GM23338 (cell line): Measurements from ENCODE around the gene CADPS. TPM values are rescaled to one million over a fixed set of nuclear protein-coding genes. Genes with fewer than 3 reads are reported as not detected.

Source experiments
- ATAC-seq: fragments of 200-7000 bp; cut with Tn5 transposase; 3 replicates; pipeline ENCODE4 v1.9.1; 2020
- DNase-seq: peaks from one replicate; pipeline ENCODE4 v3.0.0-alpha.2; 2015; ENCODE audit warnings: low spot score
- H2AFZ ChIP-seq: fragments of 200-600 bp; sonication (generic); 2 replicates; pipeline ENCODE4 v1.8.0; 2016; ENCODE audit warnings: antibody characterized with exemption, mild to moderate bottlenecking, moderate library complexity
- H3F3A ChIP-seq: fragments of 200-600 bp; sonication (generic); replicated peaks from 2 replicates; pipeline ENCODE4 v1.8.0; 2017; ENCODE audit warnings: antibody characterized with exemption, mixed run types, low read depth
- H3K27ac ChIP-seq: fragments of 200-600 bp; sonication (generic); 2 replicates; pipeline ENCODE4 v1.6.1; 2016; ENCODE audit warnings: low read depth
- H3K27me3 ChIP-seq: fragments of 200-600 bp; sonication (generic); 2 replicates; pipeline ENCODE4 v1.8.0; 2016; ENCODE audit warnings: mild to moderate bottlenecking, mixed run types, moderate library complexity; ENCODE audit not compliant: insufficient read depth
- H3K36me3 ChIP-seq: fragments of 200-600 bp; sonication (generic); 2 replicates; pipeline ENCODE4 v1.8.0; 2016; ENCODE audit warnings: mild to moderate bottlenecking; ENCODE audit not compliant: insufficient read depth
- H3K4me1 ChIP-seq: fragments of 200-600 bp; sonication (generic); 2 replicates; pipeline ENCODE4 v1.8.0; 2016; ENCODE audit warnings: mild to moderate bottlenecking, moderate library complexity; ENCODE audit not compliant: insufficient read depth
- H3K4me2 ChIP-seq: fragments of 200-600 bp; sonication (generic); 2 replicates; pipeline ENCODE4 v1.7.1; 2017; ENCODE audit warnings: mixed run types
- H3K4me3 ChIP-seq: fragments of 200-600 bp; sonication (generic); 2 replicates; pipeline ENCODE4 v1.6.1; 2016; ENCODE audit warnings: mixed run types
- H3K79me2 ChIP-seq: fragments of 200-600 bp; sonication (generic); replicated peaks from 2 replicates; pipeline ENCODE4 v1.8.0; 2017; ENCODE audit warnings: mild to moderate bottlenecking; ENCODE audit not compliant: insufficient read depth
- H3K9me2 ChIP-seq: fragments of 200-600 bp; sonication (generic); 2 replicates; pipeline ENCODE4 v1.8.0; 2017; ENCODE audit not compliant: insufficient read depth
- H4K20me1 ChIP-seq: fragments of 200-600 bp; sonication (generic); replicated peaks from 2 replicates; pipeline ENCODE4 v1.8.0; 2017; ENCODE audit warnings: mild to moderate bottlenecking; ENCODE audit not compliant: insufficient read depth
- H3K27ac Mint-ChIP-seq: 2 replicates; pipeline ENCODE4 v1.8.0; 2020; ENCODE audit warnings: inconsistent platforms, mild to moderate bottlenecking, moderate library complexity, mixed read lengths
- H3K27me3 Mint-ChIP-seq: 3 replicates; pipeline ENCODE4 v1.8.0; 2022; ENCODE audit warnings: low read depth, mild to moderate bottlenecking, moderate library complexity, mixed read lengths, inconsistent platforms; ENCODE audit not compliant: insufficient read depth, poor library complexity
- H3K36me3 Mint-ChIP-seq: 3 replicates; pipeline ENCODE4 v1.8.0; 2021; ENCODE audit warnings: low read depth, mild to moderate bottlenecking, inconsistent platforms, moderate library complexity, mixed read lengths
- H3K4me1 Mint-ChIP-seq: 3 replicates; pipeline ENCODE4 v1.8.0; 2020; ENCODE audit warnings: mild to moderate bottlenecking, inconsistent platforms, mixed read lengths
- H3K4me3 Mint-ChIP-seq: 3 replicates; pipeline ENCODE4 v1.8.0; 2021; ENCODE audit warnings: moderate library complexity, mild to moderate bottlenecking, inconsistent platforms, mixed read lengths
- H3K9me3 Mint-ChIP-seq: 3 replicates; pipeline ENCODE4 v1.8.0; 2020; ENCODE audit warnings: moderate library complexity, mild to moderate bottlenecking, inconsistent platforms, mixed read lengths
- CREB1 ChIP-seq: fragments of 250-450 bp; sonication (Bioruptor Pico); IDR thresholded peaks from 2 replicates; pipeline ENCODE4 v1.5.0; 2020; ENCODE audit warnings: low read depth, mild to moderate bottlenecking, moderate library complexity
- CTCF ChIP-seq, 2 experiments: fragments of 200-600 bp in 1 of 2; sonication (generic) in 1 of 2; conservative IDR thresholded peaks; 2 replicates each; pipeline versions ENCODE4 v1.5.1 to v1.6.1; 2016 to 2017; ENCODE audit warnings: antibody characterized with exemption in 2 of 2, low read depth in 2 of 2, mild to moderate bottlenecking in 2 of 2, moderate library complexity in 1 of 2
- ETS1 ChIP-seq: IDR thresholded peaks from 2 replicates; pipeline ENCODE4 v1.6.1; 2016; ENCODE audit warnings: antibody characterized with exemption
- EZH2 ChIP-seq: fragments of 200-600 bp; sonication (generic); IDR thresholded peaks from one replicate; pipeline ENCODE4 v1.8.0; 2017; ENCODE audit warnings: antibody characterized with exemption, mild to moderate bottlenecking, low read depth; ENCODE audit not compliant: unreplicated experiment
- EZH2phosphoT487 ChIP-seq: fragments of 200-600 bp; sonication (generic); IDR thresholded peaks from one replicate; pipeline ENCODE4 v1.8.1; 2018; ENCODE audit warnings: antibody characterized with exemption; ENCODE audit not compliant: unreplicated experiment
- JUNB ChIP-seq: IDR thresholded peaks from one replicate; pipeline ENCODE4 v1.6.1; 2016; ENCODE audit warnings: antibody characterized with exemption; ENCODE audit not compliant: unreplicated experiment
- NANOG ChIP-seq: IDR thresholded peaks from 2 replicates; pipeline ENCODE4 v1.6.1; 2016; ENCODE audit warnings: antibody characterized with exemption, borderline replicate concordance
- POLR2AphosphoS5 ChIP-seq: IDR thresholded peaks from 2 replicates; pipeline ENCODE4 v1.6.1; 2016; ENCODE audit warnings: antibody characterized with exemption, low read depth
- REST ChIP-seq: IDR thresholded peaks from one replicate; pipeline ENCODE4 v1.6.1; 2018; ENCODE audit warnings: antibody characterized with exemption; ENCODE audit not compliant: unreplicated experiment
- STAT1 ChIP-seq: IDR thresholded peaks from one replicate; pipeline ENCODE4 v1.6.1; 2016; ENCODE audit warnings: antibody characterized with exemption; ENCODE audit not compliant: unreplicated experiment
- ZNF114 ChIP-seq: fragments of 250-450 bp; sonication (Bioruptor Pico); IDR thresholded peaks from 2 replicates; pipeline ENCODE4 v1.5.0; 2020; ENCODE audit warnings: mild to moderate bottlenecking, moderate library complexity
- ZNF331 ChIP-seq: fragments of 250-450 bp; sonication (Bioruptor Pico); IDR thresholded peaks from 2 replicates; pipeline ENCODE4 v1.5.0; 2020; ENCODE audit warnings: low read depth, mild to moderate bottlenecking, moderate library complexity
- ZNF462 ChIP-seq: fragments of 250-450 bp; sonication (Bioruptor Pico); IDR thresholded peaks from 2 replicates; pipeline ENCODE4 v1.5.0; 2020; ENCODE audit warnings: mild to moderate bottlenecking, moderate library complexity
- polyA plus RNA-seq: library from polyadenylated mRNA; unstranded; fragments of >200 nt; fragmentation: Nextera tagmentation; extraction: Ambion mirVana; gene quantifications from 2 replicates; pipeline ENCODE4 v1.2.1, GENCODE V29; 2016
- total RNA-seq: library from RNA; depleted of rRNA; stranded (reverse); fragments of >200 nt; shearing (Covaris generic); gene quantifications from 2 replicates; pipeline ENCODE4 v1.2.3, GENCODE V29; 2014

The CADPS gene
- total and polyA plus RNA-seq, 2 experiments from 2014 or later = 14.7 to 22.0 TPM

GRCh38 chr3:62705721-62706120 lies 169.5 kb downstream of the CADPS start:
- TF ChIP-seq NANOG (no peak), ZNF114 (no peak), REST (no peak), ETS1 (no peak), CTCF (conservative IDR thresholded peaks at IDR 0.05; ENCODE audit: low read depth in 2 of 2) (no peak), ZNF331 (CRISPR knock-in tag) (no peak), CREB1 (no peak), JUNB (no peak), EZH2phosphoT487 (no peak), ZNF462 (CRISPR knock-in tag) (no peak), EZH2 (no peak), STAT1 (no peak), POLR2AphosphoS5 (no peak)
- Histone ChIP-seq H3K36me3 (no peaks in the 10 kb centered on the region), H3K79me2 (no peaks in the 10 kb centered on the region), H3K4me3 (no peak overlapping the region), H4K20me1 (no peaks in the 10 kb centered on the region), H3F3A (no peaks in the 10 kb centered on the region), H3K4me1 (peaks cover 27% of the 10 kb centered on the region), H3K9me2 (peaks cover 10% of the 10 kb centered on the region; the same call in 1 of the 2 replicates), H3K27ac (no peak overlapping the region), H2AFZ (no peak overlapping the region), H3K27me3 (no peaks in the 10 kb centered on the region), H3K4me2 (no peak overlapping the region)
- H3K4me1 Mint-ChIP-seq = peaks cover 37% of the 10 kb centered on the region
- no peaks in the 10 kb centered on the region for H3K27me3 Mint-ChIP-seq
- no peaks in the 10 kb centered on the region for H3K9me3 Mint-ChIP-seq
- H3K27ac Mint-ChIP-seq = no peak overlapping the region
- no peak overlapping the region for H3K4me3 Mint-ChIP-seq
- no peaks in the 10 kb centered on the region for H3K36me3 Mint-ChIP-seq
- DNase-seq (no peak), ATAC-seq (no peak)
